Glutamatergic neuron (in vitro differentiated cells): ENCODE data around the gene FLVCR2. TPM values are rescaled to one million over a fixed set of nuclear protein-coding genes. Genes with fewer than 3 reads are reported as not detected.

Experiments used
- DNase-seq: peaks from one replicate; pipeline ENCODE4 v3.0.0; 2022
- H3K27ac Mint-ChIP-seq: one replicate; pipeline ENCODE4 v1.8.0; 2020; ENCODE audit warnings: mild to moderate bottlenecking, mixed read lengths, inconsistent platforms; ENCODE audit not compliant: unreplicated experiment
- H3K27me3 Mint-ChIP-seq: one replicate; pipeline ENCODE4 v1.8.0; 2020; ENCODE audit warnings: mild to moderate bottlenecking, moderate library complexity, mixed read lengths, inconsistent platforms; ENCODE audit not compliant: unreplicated experiment
- H3K36me3 Mint-ChIP-seq: one replicate; pipeline ENCODE4 v1.8.0; 2020; ENCODE audit warnings: mild to moderate bottlenecking, mixed read lengths, inconsistent platforms; ENCODE audit not compliant: unreplicated experiment
- H3K4me1 Mint-ChIP-seq: one replicate; pipeline ENCODE4 v1.8.0; 2020; ENCODE audit warnings: mild to moderate bottlenecking, low read depth, mixed read lengths, inconsistent platforms; ENCODE audit not compliant: unreplicated experiment
- H3K4me3 Mint-ChIP-seq: one replicate; pipeline ENCODE4 v1.8.0; 2020; ENCODE audit warnings: mild to moderate bottlenecking, mixed read lengths, inconsistent platforms; ENCODE audit not compliant: unreplicated experiment
- H3K9me3 Mint-ChIP-seq: one replicate; pipeline ENCODE4 v1.8.0; 2020; ENCODE audit warnings: mild to moderate bottlenecking, moderate library complexity, mixed read lengths, inconsistent platforms; ENCODE audit not compliant: unreplicated experiment
- total RNA-seq: library from RNA; stranded (reverse); fragmentation: NEBNext Ultra II Directional; extraction: Animal tissue kit (Norgen Biotek cat#: 25700); gene quantifications from one replicate; pipeline ENCODE4 v1.2.1, GENCODE V29; 2021; ENCODE audit not compliant: unreplicated experiment
- TF ChIP-seq, protein P1 (sequence below): fragments of 200-600 bp; sonication (generic); IDR thresholded peaks from one replicate; pipeline ENCODE4 v1.5.0; 2021; ENCODE audit not compliant: partially characterized antibody, unreplicated experiment

The FLVCR2 gene
- total RNA-seq, 1 donor from 2014 or later, result not detected

- H3K27ac Mint-ChIP-seq, result no peak overlapping the region
- no peaks in the 10 kb centered on the region for H3K27me3 Mint-ChIP-seq
- TF ChIP-seq, protein P1, sequence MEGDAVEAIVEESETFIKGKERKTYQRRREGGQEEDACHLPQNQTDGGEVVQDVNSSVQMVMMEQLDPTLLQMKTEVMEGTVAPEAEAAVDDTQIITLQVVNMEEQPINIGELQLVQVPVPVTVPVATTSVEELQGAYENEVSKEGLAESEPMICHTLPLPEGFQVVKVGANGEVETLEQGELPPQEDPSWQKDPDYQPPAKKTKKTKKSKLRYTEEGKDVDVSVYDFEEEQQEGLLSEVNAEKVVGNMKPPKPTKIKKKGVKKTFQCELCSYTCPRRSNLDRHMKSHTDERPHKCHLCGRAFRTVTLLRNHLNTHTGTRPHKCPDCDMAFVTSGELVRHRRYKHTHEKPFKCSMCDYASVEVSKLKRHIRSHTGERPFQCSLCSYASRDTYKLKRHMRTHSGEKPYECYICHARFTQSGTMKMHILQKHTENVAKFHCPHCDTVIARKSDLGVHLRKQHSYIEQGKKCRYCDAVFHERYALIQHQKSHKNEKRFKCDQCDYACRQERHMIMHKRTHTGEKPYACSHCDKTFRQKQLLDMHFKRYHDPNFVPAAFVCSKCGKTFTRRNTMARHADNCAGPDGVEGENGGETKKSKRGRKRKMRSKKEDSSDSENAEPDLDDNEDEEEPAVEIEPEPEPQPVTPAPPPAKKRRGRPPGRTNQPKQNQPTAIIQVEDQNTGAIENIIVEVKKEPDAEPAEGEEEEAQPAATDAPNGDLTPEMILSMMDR, result no peak
- H3K9me3 Mint-ChIP-seq, result no peaks in the 10 kb centered on the region
- peaks cover 18% of the 10 kb centered on the region for H3K36me3 Mint-ChIP-seq
- H3K4me1 Mint-ChIP-seq, result no peaks in the 10 kb centered on the region
- H3K4me3 Mint-ChIP-seq, result no peak overlapping the region
- DNase-seq, result no peak
These were observed 119.0 kb downstream of the FLVCR2 start for GRCh38 chr14:75697386-75697785.

Other genes with a start within 250 kb of the FLVCR2 start
- gene JDP2, start 150.6 kb upstream of the FLVCR2 start, total RNA-seq, result 5.7 TPM
- gene BATF, start 56.2 kb upstream of the FLVCR2 start, total RNA-seq, result not detected
- gene ERG28, start 82.3 kb downstream of the FLVCR2 start, total RNA-seq, result 16.2 TPM
- gene TTLL5, start 82.6 kb downstream of the FLVCR2 start, total RNA-seq, result 43.1 TPM